GM12878 (cell line): ENCODE measurements around the gene UBE2E2. TPM values are rescaled to one million over a fixed set of nuclear protein-coding genes. Genes with fewer than 3 reads are reported as not detected.

ENCODE experiments used
- ATAC-seq: fragments of 200-7000 bp; cut with Tn5 transposase; 3 replicates; pipeline ENCODE4 v1.9.1; 2020; ENCODE audit warnings: mild to moderate bottlenecking, moderate library complexity
- BruUV-seq: library from RNA; stranded (reverse); fragments of 400-500 nt; replicated peaks from 2 replicates; lab custom pipeline; 2021; lab: Mats Ljungman, UMichigan
- CTCF ChIA-PET: fragments of 300-600 bp; sonication (Branson Sonifier 250); formaldehyde crosslinking; extraction: SDS; loops from one replicate; lab custom pipeline; 2021; ENCODE audit warnings: inconsistent platforms; lab: Yijun Ruan, JAX
- POLR2A ChIA-PET: fragments of 350-600 bp; formaldehyde crosslinking; extraction: SDS; loops from one replicate; lab custom pipeline; 2021; ENCODE audit warnings: inconsistent platforms; lab: Charles Lee
- RAD21 ChIA-PET: fragments of 300-600 bp; sonication (Branson Sonifier 250); formaldehyde crosslinking; loops from one replicate; lab custom pipeline; 2023; ENCODE audit warnings: antibody characterized with exemption; ENCODE audit not compliant: unreplicated experiment; lab: Charles Lee
- SMC1A ChIA-PET: fragments of 300-600 bp; sonication (Branson Sonifier 250); formaldehyde crosslinking; loops from one replicate; lab custom pipeline; 2023; ENCODE audit not compliant: unreplicated experiment, uncharacterized antibody; lab: Charles Lee
- DNase-seq: peaks from one replicate; pipeline ENCODE4 v3.0.0-alpha.2; 2011; ENCODE audit warnings: low read depth, low spot score
- FAIRE-seq: peaks from 3 replicates; lab custom pipeline; 2011; peaks lifted over from hg19 to GRCh38; lab: Jason Lieb, UNC
- H2AFZ ChIP-seq: 2 replicates; pipeline ENCODE4 v1.6.0; 2011; ENCODE audit warnings: low read depth, low read length, control low read depth; ENCODE audit not compliant: control insufficient read depth
- H3K27ac ChIP-seq: 2 replicates; pipeline ENCODE4 v1.5.1; 2011; ENCODE audit warnings: control low read depth; ENCODE audit not compliant: control insufficient read depth, insufficient read depth
- H3K27me3 ChIP-seq, 2 experiments: replicated peaks in 1 of 2; 2 replicates each; pipeline versions ENCODE4 v1.6.0 to v1.6.1; 2011; ENCODE audit warnings: low read length in 1 of 2; ENCODE audit not compliant: control insufficient read depth in 2 of 2, insufficient read depth in 2 of 2
- H3K36me3 ChIP-seq, 2 experiments: 2 replicates each; pipeline ENCODE4 v1.5.1; 2011; ENCODE audit warnings: low read length in 1 of 2; ENCODE audit not compliant: control insufficient read depth in 2 of 2, insufficient read depth in 2 of 2
- H3K4me1 ChIP-seq: 2 replicates; pipeline ENCODE4 v1.6.1; 2011; ENCODE audit warnings: mild to moderate bottlenecking, low read length, moderate library complexity, mixed read lengths; ENCODE audit not compliant: control insufficient read depth, insufficient read depth
- H3K4me2 ChIP-seq: 2 replicates; pipeline ENCODE4 v1.6.0; 2011; ENCODE audit warnings: control low read depth; ENCODE audit not compliant: control insufficient read depth, insufficient read depth
- H3K4me3 ChIP-seq: fragments of 200-600 bp; sonication (generic); 2 replicates; pipeline ENCODE4 v1.5.1; 2016
- H3K79me2 ChIP-seq: 2 replicates; pipeline ENCODE4 v1.6.0; 2011; ENCODE audit warnings: low read length; ENCODE audit not compliant: control insufficient read depth, insufficient read depth
- H3K9ac ChIP-seq: 2 replicates; pipeline ENCODE4 v1.8.0; 2011; ENCODE audit warnings: low read length, control low read depth, mixed read lengths; ENCODE audit not compliant: control insufficient read depth, insufficient read depth
- H3K9me3 ChIP-seq: replicated peaks from 3 replicates; pipeline ENCODE4 v1.5.1; 2011; ENCODE audit warnings: mild to moderate bottlenecking, low read length; ENCODE audit not compliant: control insufficient read depth, insufficient read depth
- H4K20me1 ChIP-seq: 2 replicates; pipeline ENCODE4 v1.6.0; 2011; ENCODE audit not compliant: control insufficient read depth, insufficient read depth
- CBFB ChIP-seq: IDR thresholded peaks from 2 replicates; pipeline ENCODE4 v1.6.1; 2016; ENCODE audit warnings: antibody characterized with exemption, low read depth
- CHD4 ChIP-seq: fragments of 200-600 bp; sonication (generic); IDR thresholded peaks from 2 replicates; pipeline ENCODE4 v1.6.1; 2016; ENCODE audit warnings: mild to moderate bottlenecking
- MTA2 ChIP-seq: fragments of 450-650 bp; IDR thresholded peaks from 2 replicates; pipeline ENCODE4 v1.6.1; 2016; ENCODE audit warnings: low read depth, mild to moderate bottlenecking, moderate library complexity
- NRF1 ChIP-seq: conservative IDR thresholded peaks from 2 replicates; pipeline ENCODE4 v1.6.1; 2011; ENCODE audit warnings: mild to moderate bottlenecking, low read depth, low read length, improper control_type of control experiment
- POLR2A ChIP-seq: IDR thresholded peaks from 2 replicates; pipeline ENCODE4 v1.6.1; 2011; ENCODE audit warnings: low read depth, mild to moderate bottlenecking, low read length
- POU2F2 ChIP-seq: IDR thresholded peaks from 3 replicates; pipeline ENCODE4 v1.6.1; 2011; ENCODE audit warnings: low read depth, mild to moderate bottlenecking, low read length, borderline replicate concordance
- RAD51 ChIP-seq: fragments of 450-650 bp; IDR thresholded peaks from 2 replicates; pipeline ENCODE4 v1.6.1; 2016; ENCODE audit warnings: moderate library complexity, mild to moderate bottlenecking, inconsistent platforms
- RB1 ChIP-seq: fragments of 450-650 bp; formaldehyde crosslinking; IDR thresholded peaks from 2 replicates; pipeline ENCODE4 v1.6.1; 2017; ENCODE audit warnings: mild to moderate bottlenecking, borderline replicate concordance
- SIX5 ChIP-seq: IDR thresholded peaks from 2 replicates; pipeline ENCODE4 v1.6.1; 2011; ENCODE audit warnings: mild to moderate bottlenecking, low read depth, low read length, moderate library complexity; ENCODE audit not compliant: severe bottlenecking
- SUPT20H ChIP-seq: IDR thresholded peaks from 2 replicates; pipeline ENCODE4 v1.6.1; 2011; ENCODE audit warnings: low read depth, mild to moderate bottlenecking, low read length, moderate library complexity, borderline replicate concordance; ENCODE audit not compliant: control insufficient read depth
- ZBTB11 ChIP-seq: fragments of 450-650 bp; formaldehyde crosslinking; IDR thresholded peaks from 2 replicates; pipeline ENCODE4 v1.5.0; 2022; ENCODE audit warnings: mild to moderate bottlenecking, missing genetic modification characterization
- WGBS: methylation state at CpG from one replicate; pipeline ENCODE4 v1.1.6; 2016; ENCODE audit warnings: low lambda C conversion rate; ENCODE audit not compliant: insufficient replicate concordance, insufficient coverage; ENCODE audit errors: missing lambda C conversion rate; 5-methylcytosine and 5-hydroxymethylcytosine counted together
- in situ Hi-C: fragments of 300-500 bp; cut with MboI; formaldehyde crosslinking; loops from 9 replicates; pipeline ENCODE4 v1.14.3; 2018; ENCODE audit warnings: mixed read lengths
- intact Hi-C: fragments of 100-400 bp; cut with micrococcal nuclease; formaldehyde crosslinking; loops from one replicate; pipeline ENCODE4 v1.14.2; 2022; ENCODE audit not compliant: unreplicated experiment
- polyA plus RNA-seq, 11 experiments: library from polyadenylated mRNA; depleted of rRNA in 4 of 11; unstranded in 6 of 11; stranded (reverse) in 5 of 11; fragments of >200 nt; fragmentation: Nextera tagmentation in 4 of 11; fragmentation: Illumina TruSeq in 1 of 11; extraction: Ambion mirVana in 4 of 11; extraction: Trizol in 1 of 11; gene quantifications; 1 replicate in 1 of 11; 2 replicates in 10 of 11; pipeline versions ENCODE4 v1.2.1 to v1.2.3, GENCODE V29; 2011 to 2016; ENCODE audit warnings: inconsistent platforms in 2 of 11, missing spikeins in 2 of 11, low read depth in 1 of 11
- total RNA-seq, 4 experiments: library from RNA; depleted of rRNA in 3 of 4; stranded (reverse); fragments of >200 nt in 3 of 4; fragmentation: Illumina TruSeq in 1 of 4; extraction: Trizol in 1 of 4; gene quantifications; 2 replicates each; pipeline versions ENCODE4 v1.2.1 to v1.2.3, GENCODE V29; 2013 to 2021
- TF ChIP-seq, protein P1 (sequence below): IDR thresholded peaks from 2 replicates; pipeline ENCODE4 v1.6.1; 2012; ENCODE audit warnings: low read depth, low read length, improper control_type of control experiment
- TF ChIP-seq, protein P2 (sequence below): IDR thresholded peaks from 2 replicates; pipeline ENCODE4 v1.6.1; 2012; ENCODE audit warnings: low read length, inconsistent platforms

UBE2E2 gene
- total and polyA plus RNA-seq, 10 of the 15 experiments (the other 5 are each of a cell fraction or from before 2014, with no cell fraction given) = 8.7 to 71.0 (median 36.4) TPM

DNA sequence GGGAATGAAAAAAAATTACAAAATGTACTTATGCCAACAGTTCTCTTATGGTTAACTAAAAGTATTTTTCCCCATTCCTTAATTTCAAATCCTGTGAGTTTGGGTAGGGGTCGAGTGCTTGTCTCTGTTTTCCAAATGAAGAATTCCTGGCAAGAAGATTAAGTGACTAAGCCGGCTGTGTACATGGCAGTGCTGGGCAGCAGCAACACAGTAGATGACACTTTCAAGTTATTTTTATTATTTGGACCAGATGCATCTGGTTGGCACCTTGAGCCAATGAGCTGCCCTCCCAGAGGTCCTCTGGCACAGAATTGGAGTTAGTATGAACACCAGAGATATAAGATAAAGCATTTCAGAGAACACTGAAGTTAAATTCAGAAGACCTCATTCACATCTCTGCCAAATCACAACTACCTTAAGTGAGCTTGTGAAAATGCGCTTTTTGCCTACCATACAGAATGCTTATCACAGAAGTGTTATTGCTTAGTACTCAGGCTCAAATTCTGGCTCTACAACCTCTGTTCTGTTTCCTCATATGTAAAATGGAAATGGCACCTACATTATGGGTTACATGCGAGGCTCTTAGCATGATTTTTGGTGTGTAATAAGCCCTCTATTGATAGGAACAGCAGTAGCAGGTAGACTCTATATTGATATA is 256.9 kb downstream of the UBE2E2 start:
- BruUV-seq = no TSS peak
- 92% methylated on average over 4 of the region's 4 CpGs for WGBS
- CTCF ChIA-PET = no interaction called here

GRCh38 chr3:23461069-23461468 is 257.9 kb downstream of the UBE2E2 start:
- intact Hi-C loops (no loop called here), in situ Hi-C loops (no loop called here)
- no peaks in the 10 kb centered on the region for H4K20me1 ChIP-seq
- DNase-seq (no peak), ATAC-seq (no peak), FAIRE-seq (no peak)
- H3K4me1 ChIP-seq = no peaks in the 10 kb centered on the region
- H3K4me3 ChIP-seq = no peak overlapping the region
- CTCF ChIA-PET = no interaction called here
- no peak overlapping the region for H3K27ac ChIP-seq
- no peaks in the 10 kb centered on the region; the same call in 1 of the 3 replicates for H3K9me3 ChIP-seq
- no peak overlapping the region for H2AFZ ChIP-seq
- no peaks in the 10 kb centered on the region for H3K36me3 ChIP-seq
- POLR2A ChIA-PET = interaction anchor here (0.5 to 0.7 kb wide), 3 partner anchors 203 to 490 kb away, joined by 3 to 5 read pairs (median 3); no protein-coding TSS in a partner anchor
- BruUV-seq = no TSS peak
- H3K9ac ChIP-seq = no peak overlapping the region
- RAD21 ChIA-PET = no interaction called here
- SMC1A ChIA-PET = interaction anchor here (0.8 to 1.9 kb wide), 5 partner anchors 9 to 57 kb away, joined by 3 to 5 read pairs (median 3); no protein-coding TSS in a partner anchor
- H3K4me2 ChIP-seq = no peak overlapping the region
- 95% methylated on average over 3 of the region's 3 CpGs for WGBS
- H3K79me2 ChIP-seq = no peaks in the 10 kb centered on the region
- no peaks in the 10 kb centered on the region for H3K27me3 ChIP-seq
- TF ChIP-seq RB1 (no peak), POU2F2 (no peak), NRF1 (no peak), ZBTB11 (no peak), SIX5 (no peak), CBFB (no peak), MTA2 (no peak)
- TF ChIP-seq, protein P1, sequence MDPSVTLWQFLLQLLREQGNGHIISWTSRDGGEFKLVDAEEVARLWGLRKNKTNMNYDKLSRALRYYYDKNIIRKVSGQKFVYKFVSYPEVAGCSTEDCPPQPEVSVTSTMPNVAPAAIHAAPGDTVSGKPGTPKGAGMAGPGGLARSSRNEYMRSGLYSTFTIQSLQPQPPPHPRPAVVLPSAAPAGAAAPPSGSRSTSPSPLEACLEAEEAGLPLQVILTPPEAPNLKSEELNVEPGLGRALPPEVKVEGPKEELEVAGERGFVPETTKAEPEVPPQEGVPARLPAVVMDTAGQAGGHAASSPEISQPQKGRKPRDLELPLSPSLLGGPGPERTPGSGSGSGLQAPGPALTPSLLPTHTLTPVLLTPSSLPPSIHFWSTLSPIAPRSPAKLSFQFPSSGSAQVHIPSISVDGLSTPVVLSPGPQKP = no peak
- TF ChIP-seq, protein P2, sequence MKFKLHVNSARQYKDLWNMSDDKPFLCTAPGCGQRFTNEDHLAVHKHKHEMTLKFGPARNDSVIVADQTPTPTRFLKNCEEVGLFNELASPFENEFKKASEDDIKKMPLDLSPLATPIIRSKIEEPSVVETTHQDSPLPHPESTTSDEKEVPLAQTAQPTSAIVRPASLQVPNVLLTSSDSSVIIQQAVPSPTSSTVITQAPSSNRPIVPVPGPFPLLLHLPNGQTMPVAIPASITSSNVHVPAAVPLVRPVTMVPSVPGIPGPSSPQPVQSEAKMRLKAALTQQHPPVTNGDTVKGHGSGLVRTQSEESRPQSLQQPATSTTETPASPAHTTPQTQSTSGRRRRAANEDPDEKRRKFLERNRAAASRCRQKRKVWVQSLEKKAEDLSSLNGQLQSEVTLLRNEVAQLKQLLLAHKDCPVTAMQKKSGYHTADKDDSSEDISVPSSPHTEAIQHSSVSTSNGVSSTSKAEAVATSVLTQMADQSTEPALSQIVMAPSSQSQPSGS = no peak

More for the DNA sequence above, 256.9 kb downstream of the UBE2E2 start:
- no peak overlapping the region for H2AFZ ChIP-seq
- ATAC-seq (no peak), DNase-seq (no peak), FAIRE-seq (no peak)
- no peak overlapping the region for H3K27ac ChIP-seq
- H3K27me3 ChIP-seq = no peaks in the 10 kb centered on the region
- TF ChIP-seq CHD4 (no peak), RAD51 (no peak), POLR2A (no peak), SUPT20H (no peak)
- H3K4me1 ChIP-seq = no peaks in the 10 kb centered on the region
- no peak overlapping the region for H3K4me3 ChIP-seq
- H3K36me3 ChIP-seq = no peaks in the 10 kb centered on the region
- H4K20me1 ChIP-seq = no peaks in the 10 kb centered on the region
- SMC1A ChIA-PET = interaction anchor here (1.0 to 1.9 kb wide), 4 partner anchors 11 to 39 kb away, joined by 3 to 5 read pairs (median 4); no protein-coding TSS in a partner anchor
- intact Hi-C loops (no loop called here), in situ Hi-C loops (no loop called here)
- RAD21 ChIA-PET = no interaction called here
- no peak overlapping the region for H3K9ac ChIP-seq
- H3K4me2 ChIP-seq = no peak overlapping the region
- H3K9me3 ChIP-seq = no peaks in the 10 kb centered on the region; the same call in 2 of the 3 replicates
- POLR2A ChIA-PET = interaction anchor here (1.1 kb wide), 1 partner anchor 24 kb away, joined by 3 read pairs; no protein-coding TSS in a partner anchor
- no peaks in the 10 kb centered on the region for H3K79me2 ChIP-seq
